Fibroblast of upper back skin (primary cell): ENCODE data around the gene BACE1-AS.
A peak's percentile ranks its signal among the peaks of the same experiment; 100 is the strongest.
"Not testable (repeated sequence)": the region's sequence is repeated elsewhere in the genome, so short reads cannot be mapped to it uniquely, and the experiment has no call there.

ENCODE experiments used
- DNase-seq: peaks from one replicate; pipeline ENCODE4 v3.0.0-alpha.2; 2013

Gene BACE1-AS

DNA sequence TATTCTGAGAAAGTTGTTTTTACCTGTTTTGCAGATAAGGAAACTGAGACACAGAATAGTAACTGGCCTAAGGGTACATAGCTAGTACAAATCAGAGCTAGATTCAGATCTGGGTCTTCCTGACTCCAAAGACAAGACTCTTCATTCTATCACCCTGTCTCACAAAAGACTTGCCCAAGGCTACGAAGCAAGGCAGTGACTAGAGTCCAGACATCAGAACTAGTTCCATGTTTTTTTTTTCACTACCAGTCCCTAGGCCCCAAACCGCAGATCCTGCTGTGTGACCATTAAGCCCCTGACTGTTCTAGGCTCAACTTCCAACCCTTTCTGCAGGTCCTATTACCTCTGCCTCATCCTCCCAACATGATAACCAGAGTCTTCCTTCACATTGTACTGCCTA lies 1.5 kb downstream of the BACE1-AS start:
- DNase-seq, result no peak

DNA sequence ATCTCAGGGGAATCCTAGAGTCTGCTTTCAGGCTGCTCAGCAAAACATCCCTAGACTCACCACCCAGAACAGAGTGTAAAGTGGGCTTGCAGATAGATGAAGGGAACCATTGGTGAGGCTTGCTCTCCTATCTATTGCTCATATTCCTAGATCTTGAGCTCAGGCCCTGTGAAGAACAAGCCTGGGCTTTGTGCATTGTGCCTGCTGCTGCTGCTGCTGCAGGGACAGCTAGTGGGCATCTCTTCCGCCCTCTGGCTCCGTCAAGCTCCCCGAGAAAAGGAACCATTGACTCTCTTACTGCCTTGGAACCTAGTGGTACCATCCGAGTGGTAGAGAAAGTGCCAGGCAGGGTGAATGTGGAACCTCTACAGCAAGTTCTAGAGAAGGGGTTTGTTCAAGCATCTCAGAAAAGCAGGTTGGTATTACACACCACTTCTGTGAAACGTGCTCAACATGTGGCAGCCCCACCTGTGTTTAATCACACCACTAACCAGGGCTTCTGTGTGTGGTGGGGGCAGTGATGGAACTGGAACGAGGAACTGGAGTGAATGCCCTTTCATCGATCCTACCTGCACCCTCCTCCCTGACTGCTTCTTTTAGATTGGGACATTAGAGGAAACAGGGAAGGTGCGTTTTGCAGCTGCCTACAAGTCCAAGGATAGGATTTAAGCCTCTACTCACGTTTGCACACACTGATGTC lies 4.4 kb downstream of the BACE1-AS start:
- DNase-seq, result no peak

DNA sequence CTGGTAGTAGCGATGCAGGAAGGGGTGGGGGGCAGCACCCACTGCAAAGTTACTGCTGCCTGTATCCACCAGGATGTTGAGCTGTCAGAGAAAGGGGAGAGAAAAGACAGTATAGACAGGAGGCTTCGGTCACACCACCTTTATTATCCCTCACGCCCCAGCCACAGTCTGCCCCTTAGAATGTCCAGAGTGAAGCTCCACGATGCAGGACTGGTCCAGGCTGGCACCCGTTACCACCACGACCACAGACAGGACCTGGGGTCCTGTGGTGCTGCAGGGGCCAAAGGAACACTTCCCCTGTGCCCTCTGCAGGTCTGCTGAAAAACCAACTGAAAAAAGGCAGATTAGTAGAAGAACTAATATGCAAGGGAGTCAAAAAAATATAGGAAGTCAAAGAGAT lies 5.7 kb downstream of the BACE1-AS start:
- DNase-seq, result no peak

DNA sequence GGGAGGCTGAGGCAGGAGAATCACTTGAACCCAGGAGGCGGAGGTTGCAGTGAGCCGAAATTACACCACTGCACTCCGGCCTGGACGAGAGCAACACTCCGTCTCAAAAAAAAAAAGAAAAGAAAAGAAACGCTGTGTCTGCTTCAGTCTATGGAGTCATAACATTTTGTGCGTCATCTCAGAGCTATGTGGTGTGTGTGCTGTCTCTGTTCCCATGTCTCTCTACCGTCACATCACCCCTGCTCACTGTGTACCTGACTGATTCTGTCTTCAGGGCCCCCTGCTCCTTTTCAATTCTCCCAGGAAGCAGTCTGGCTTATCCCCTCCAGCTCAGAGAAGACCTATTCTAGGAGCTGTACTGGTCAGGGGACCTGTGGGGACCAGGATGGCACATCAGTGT lies 7.0 kb downstream of the BACE1-AS start:
- DNase-seq, result no peak

DNA sequence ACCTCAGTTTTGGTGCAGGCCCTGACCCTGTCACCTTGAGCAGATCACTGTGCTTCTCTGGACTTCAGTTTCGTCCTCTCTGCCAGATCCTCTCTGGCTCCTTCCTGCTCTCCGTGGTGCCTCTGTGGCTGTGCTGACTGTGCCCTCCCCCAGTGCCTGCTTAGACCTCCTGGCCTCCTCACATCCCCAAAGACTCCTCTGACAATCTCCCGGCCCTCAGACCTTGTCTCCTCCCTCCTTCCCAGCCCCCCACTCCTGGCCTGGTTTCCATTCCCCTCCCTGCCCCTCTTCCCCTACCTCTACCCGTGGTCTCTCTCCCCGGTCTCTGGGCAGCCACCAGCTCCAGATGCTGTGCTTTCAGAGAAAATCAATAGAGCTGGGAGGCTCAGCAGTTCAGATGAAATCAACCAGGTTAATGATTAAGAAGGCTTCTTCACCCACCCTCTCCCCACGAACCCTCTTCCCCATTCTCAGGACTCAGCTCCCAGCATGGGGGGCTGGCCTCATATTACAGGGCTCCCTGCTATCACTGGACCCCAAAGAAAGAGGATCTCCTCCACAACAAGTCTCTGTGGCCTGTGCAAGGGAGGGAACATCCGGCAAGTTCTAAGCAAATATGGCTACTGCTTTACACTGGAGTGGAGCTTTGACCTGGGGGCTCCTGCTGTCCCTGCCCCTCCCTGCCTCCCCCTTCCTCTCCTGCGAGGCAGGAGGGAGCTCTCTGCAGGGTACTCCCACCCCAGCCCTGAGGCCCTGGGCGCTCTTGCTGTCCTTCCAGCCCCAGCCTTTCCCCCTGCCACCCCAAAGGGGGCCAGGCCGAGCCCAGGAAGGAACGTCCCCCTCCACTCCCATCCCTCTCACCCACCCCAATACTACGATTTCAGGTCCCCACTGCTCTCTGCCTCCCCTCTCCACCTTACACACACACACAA lies 8.5 kb downstream of the BACE1-AS start:
- DNase-seq, result no peak

DNA sequence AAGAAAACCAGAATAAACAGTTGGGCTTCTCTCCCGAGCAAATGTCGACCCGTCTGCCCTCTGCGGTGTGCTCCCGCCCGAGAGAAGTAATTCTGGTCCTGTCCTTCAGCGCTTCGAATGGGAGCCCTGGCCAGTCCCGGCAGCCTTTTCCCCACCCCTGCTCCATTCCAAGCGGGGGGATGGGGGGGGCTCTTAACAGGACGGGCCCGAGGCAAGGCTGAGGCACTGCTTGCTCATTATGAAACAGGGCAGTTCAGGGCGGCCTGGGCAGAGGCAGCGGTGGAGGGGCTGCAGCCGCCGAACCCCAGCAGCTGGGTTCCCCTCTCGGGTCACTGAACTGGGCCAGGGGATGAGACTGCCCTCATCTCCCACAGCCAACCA lies 9.1 kb downstream of the BACE1-AS start:
- peak; percentile 42 for DNase-seq

DNA sequence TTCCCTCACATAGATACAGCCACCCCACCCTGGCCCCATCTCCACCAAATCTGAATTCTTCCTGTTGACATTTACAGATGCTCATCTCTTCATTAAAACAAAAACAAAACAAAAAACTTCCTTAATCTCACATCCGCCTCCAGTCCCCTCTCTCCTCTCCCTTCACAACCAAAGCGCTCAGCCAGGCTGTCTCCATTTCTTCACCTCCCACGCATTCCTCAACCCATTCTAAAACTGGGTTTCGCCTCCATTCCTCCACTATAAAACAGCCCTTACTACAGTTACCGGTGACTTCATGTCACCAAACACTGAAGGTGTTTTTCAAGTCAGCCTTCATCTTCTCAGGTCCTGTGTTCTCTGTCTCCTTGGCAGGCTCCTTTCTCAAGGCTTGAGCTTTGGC lies 9.6 kb downstream of the BACE1-AS start:
- DNase-seq, result no peak

DNA sequence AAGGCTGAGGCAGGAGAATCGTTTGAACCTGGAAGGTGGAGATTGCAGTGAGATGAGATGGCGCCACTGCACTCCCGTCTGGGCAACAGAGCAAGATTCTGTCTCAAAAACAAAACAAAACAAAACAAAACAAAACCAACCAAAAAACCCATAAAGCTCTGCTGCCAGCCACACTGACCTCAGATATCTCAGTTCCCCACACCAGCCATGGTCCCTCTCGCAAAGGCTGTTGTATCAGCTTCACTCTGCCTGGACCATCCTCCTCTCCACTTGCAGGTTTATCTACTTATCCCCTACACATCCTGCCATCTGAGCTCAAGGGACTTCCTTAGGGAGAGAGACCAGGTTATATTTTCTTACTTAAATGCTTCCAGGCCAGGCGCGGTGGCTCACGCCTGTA lies 11.1 kb downstream of the BACE1-AS start:
- DNase-seq, result no peak

DNA sequence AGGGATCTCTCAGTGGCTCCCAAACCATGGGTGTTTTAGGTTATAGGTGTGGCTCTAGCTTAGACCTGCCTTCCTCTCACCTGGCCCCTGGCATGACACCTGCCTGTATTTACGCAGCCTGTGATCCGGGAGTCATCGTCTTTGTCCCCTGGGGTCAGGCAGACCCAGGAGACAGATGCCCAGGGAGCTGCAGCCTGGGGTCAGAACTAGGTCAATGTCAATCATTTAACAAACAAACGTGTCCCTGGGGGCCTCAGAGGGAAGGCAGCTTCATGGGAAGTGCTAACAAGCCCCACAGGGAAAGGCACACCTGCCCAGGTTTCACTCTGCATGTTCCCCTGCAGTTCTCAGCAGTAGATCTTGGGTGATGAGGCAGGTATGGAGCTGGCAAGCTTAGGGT lies 12.0 kb downstream of the BACE1-AS start:
- no peak for DNase-seq

DNA sequence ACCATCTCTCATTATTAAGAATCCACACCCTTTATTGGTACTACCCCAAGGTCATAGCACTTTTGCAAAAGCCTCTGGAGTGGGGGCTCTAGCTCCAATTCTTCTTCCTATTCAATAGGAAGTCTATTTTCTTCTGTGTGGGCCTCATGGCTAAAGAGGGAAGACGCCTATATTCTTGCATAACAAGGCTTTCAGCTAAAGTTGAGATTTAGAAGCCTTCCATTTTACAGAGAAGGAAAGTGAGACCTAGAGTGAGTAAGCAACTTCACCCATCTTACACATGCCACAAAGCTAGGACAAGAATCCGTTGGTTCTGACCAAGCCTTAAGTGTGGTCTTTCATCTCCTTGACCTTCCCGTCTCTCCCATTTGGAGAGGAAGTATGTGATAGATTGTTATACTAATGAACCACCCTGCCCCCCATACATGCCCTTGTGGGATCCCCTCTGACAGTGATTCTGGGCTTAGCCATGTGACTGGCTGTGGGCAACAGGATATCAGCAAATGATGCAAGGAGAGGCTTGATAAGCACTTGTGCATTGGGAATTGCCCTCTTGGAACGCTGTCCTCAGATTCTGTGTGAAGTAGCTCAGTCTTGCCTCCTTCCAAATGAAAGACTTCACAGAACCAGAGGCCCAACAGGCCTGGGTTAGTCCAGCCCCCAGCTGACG lies 12.6 kb downstream of the BACE1-AS start:
- no peak for DNase-seq

DNA sequence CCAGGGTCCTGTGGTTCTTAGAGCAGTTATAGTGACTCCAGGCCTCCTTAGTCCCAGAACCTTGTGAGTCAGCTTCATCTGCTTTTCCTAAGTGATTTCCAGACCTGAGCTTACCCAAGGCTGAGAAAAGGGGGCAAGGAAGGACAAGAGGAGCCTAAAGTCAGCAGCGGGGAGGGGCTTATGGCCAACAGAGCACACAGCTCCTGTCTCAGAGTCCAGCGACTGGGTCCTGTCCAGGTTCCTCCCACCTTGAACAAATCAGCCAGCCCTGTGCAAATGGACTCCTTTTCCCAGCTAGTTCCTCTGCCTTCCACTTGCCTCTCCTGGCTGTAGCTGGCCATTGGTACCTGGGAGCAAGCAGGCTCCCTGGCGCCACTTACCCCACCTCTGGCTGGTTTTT lies 14.0 kb downstream of the BACE1-AS start:
- no peak for DNase-seq

DNA sequence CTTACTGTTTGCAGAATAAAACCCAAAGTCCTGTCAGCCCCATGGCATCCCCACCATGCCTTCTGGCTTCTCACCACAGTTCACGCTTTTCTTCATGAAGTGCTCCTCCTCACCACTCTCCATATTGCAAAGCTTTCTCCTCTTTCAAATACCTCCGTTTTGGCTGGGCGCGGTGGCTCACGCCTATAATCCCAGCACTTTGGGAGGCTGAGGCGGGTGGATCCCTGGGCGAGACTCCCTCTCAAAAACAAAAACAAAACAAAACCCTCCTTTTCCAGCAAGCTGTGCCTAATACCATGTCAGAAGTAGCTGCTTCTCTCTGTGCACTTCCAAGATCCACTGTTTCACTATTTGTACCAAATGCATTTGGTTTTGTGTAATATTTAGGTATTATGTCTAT lies 18.2 kb downstream of the BACE1-AS start:
- DNase-seq, result no peak

DNA sequence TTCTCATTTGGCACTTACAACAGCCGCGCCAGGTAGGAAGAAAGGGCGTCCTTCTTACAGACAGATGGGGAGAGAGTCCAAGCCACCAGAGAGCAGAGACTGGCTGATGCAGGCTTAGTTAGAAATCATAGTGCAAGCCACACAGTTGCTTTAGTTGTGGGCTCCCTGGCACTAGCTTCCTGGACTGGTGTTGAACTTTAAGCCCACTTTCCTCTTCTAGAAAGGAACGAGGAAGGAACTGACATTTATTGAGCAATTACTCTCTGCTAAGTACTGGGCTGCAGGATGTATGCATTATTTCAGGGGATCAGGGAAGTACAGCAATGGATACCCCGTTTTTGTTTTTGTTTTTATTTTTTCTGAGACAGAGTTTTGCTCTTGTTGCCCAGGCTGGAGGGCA lies 21.9 kb downstream of the BACE1-AS start:
- no peak for DNase-seq

DNA sequence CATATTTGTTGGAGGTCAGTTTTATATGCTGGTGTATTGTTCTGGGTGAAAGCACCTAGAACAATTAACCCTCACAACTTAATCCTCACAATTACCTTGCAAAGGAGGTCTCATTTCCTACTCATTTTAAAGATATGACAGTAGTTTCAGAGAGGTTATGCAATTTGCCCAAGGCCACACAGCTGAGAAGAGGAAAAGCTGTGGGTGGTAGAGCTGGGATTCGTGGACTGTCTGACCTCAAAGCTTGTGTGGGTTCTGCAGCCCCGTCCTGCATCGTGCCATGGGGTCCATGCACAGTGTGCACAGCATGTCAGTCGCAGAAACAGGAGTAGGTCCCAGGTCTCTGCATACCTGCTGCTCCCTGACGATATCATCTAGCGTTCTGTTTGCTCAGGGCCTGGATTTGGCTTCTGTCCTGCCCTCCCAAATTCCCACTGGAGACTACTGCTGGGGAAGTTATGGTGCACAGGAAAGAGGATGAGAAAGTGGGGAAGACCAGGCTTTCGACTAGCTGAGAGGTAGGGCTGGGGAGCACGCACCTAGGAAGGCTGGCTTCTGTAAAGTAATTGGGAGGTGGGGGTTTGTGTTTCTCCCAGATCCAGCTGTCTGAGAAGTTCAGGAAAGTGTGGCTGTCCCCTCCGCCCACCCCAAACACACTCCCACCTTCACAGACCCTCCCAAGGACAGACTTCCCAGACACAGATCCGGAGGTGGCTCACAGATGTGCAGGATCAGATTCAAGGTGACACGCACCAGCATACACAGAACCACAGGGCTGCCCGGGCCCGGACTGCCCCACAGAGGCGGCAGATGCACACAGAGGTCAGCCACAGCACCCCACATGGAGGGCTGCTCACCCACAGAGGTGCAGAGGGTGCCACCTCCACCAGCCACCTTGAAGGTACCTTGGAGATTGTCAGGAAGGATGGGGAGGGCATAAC lies 23.0 kb downstream of the BACE1-AS start:
- DNase-seq, result no peak

DNA sequence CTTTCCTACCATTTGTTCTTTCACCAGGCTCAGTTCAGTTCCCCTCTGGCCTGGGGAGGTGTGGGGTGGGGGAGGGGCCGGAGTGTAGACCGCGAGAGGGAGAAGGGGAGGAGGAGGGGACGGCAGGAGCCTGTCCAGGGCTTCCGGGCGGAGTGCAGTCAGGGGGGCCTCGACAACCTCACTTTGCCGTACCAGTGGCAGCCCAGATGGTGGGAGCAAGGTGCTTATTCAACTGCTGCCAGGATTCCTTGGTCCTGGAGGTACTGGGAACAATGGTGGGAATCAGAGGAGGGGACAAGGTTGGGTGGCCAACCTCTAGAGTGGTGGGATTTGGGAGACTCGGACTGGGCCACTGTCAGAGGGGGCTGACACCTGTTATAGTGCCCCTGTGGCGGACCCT lies 23.7 kb downstream of the BACE1-AS start:
- DNase-seq, result no peak

DNA sequence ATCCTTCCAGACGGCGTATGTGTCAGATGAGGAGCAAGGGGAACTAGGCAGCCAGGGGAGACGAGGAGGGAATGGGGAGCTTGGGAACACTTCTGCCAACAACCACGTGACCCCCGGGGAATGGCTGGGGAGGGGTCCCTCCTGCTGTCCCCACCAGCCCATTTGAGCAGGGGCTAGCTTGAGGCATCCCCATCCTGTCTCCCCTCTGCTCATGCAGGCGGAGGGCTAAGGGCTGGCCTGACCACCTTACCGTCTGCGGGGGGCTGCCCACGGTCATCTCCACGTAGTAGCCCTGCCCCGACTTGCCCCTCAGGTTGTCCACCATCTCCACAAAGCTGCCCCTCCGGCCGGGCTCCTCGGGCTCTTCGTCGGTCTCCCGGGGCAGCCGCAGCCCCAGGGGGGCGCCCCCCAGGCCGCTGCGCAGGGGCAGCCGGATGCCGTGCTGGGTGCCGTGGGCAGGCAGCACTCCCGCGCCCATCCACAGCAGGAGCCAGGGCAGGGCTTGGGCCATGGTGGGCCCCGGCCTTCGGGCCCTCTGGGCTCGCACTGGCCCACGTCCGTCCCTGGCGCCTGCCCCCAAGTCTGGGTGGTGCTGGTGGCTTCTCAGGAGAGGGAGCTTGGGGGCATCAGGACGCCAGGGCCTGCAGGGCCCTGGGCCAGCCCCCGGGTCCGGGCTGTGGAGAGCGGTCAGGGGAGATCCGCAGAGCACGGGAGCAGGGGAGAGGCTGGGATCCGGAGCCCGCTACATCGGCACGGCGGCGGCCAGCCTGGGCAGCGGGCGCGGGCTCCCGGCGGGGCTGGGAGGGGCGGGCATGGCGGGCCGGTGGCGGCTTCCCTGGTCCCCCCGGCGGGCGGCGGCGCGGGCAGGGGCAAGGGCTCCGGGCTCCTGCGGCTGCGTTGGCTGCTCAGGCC lies 24.4 kb downstream of the BACE1-AS start:
- no peak for DNase-seq

DNA sequence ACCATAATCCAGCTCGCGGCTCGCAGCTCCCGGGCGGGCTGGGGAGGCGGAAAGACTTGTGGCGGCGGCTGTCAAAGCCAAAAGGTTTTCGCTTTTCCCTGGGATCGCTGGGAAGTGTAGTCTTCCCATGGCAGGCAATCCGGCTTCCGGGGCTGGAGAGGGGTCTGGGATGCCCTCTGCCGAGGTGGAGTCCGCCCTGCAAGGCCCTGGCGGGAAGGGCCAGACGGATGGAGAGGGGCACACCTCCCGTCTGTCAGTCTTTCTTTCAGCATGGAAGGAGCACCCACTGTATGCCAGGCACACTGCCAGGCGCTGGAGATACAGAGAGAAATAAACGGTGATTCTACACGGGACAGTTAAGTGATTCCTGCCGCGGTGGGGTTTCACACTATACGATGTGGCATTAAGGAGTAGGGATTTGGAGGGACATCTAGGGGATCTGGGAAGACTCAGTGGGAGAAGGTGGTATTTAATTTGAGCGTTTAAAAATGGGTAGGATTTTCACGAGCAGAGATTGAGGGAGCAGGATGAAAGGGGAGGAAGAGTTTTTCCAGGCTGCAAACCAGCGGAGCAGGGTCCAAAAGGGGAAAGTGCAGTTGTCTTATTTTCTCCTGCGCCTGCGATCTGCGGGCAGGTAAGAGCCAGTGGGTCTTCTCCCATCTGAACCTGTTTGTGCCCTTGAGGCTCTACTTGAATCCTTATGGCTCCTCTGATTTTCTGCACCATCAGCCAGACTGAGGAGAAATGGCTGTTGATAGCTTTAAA lies 25.2 kb downstream of the BACE1-AS start, which contains the start of gene BACE1:
Gene BACE1, minus strand, starts transcription at position 60 of the 765 bp plus-strand sequence. CDS start 461 bp downstream, outside the sequence.
- peak; percentile 86 for DNase-seq

DNA sequence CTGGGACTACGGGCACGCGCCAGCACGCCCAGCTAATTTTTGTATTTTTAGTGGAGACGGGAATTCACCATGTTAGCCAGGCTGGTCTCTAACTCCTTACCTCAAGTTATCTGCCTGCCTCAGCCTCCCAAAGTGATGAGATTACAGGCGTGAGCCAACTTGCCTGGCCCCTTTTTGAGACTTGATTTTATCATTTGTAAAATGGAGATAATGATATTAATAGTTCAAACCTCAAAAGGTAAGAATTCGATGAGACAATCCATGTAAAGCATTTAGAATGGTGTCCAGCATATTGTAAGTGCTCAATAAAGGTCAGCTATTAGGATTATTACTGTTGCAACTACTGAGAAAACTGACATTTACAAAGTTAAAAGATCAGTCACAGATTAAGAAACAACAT lies 27.6 kb downstream of the BACE1-AS start:
- DNase-seq, result no peak

DNA sequence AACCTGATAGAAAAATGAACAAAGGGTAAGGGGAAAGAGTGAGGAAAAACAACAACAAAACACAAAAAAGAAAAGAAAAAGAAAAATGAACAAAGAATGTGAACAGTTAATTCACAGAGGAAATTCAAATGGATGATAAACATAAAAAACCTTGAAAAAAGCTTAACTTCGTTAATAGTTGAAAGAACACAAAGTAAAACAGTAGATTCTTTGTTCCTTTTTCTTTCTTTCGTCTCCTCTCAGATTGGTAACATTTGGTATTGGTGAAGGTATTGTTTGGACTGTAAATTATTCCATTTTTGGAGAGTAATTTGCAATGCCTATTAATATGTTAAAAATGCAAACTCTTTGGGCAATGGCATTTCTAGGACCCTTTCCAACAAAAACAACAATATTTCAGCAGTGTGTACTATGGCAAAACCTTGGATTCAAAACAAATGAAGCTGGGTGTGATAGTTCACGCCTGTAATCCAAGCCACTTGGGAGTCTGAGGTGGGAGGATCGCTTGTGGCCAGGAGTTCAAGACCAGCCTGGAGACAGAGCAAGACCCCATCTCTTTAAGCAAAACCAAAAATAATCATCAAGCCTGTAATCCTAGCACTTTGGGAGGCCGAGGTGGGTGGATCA lies 28.2 kb downstream of the BACE1-AS start:
- DNase-seq, result peak; percentile 68

DNA sequence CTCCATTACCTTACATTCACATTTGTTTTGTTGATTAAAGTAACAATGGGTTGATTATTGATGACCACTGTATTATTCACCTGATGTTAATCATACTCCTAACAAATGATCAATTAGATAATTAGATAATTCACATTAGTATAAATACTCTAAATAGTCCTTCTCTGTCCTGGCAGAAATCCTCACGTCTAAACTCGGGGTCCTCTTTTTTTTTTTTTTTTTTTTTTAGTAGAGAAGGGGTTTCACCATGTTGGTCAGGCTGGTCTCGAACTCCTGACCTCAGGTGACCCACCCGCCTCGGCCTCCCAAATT lies 36.1 kb downstream of the BACE1-AS start:
- DNase-seq, result not testable (repeated sequence)
